ENCODE measurements around the gene STX16. TPM values are rescaled to one million over a fixed set of nuclear protein-coding genes. Genes with fewer than 3 reads are reported as not detected.
A peak's percentile ranks its signal among the peaks of the same experiment; 100 is the strongest.

Gene STX16
- total RNA-seq, 1 donor from 2014 or later: 50.4 TPM

- no peaks in the 10 kb centered on the region for H3K9me3 Mint-ChIP-seq (ENCODE audit: low read depth)
- H3K4me1 Mint-ChIP-seq (ENCODE audit: low read depth): no peaks in the 10 kb centered on the region
- H3K27me3 Mint-ChIP-seq (ENCODE audit: low read depth): no peaks in the 10 kb centered on the region
- no peak for TF ChIP-seq CTCF (IDR thresholded peaks at IDR 0.05)
- peaks cover 12% of the 10 kb centered on the region for H3K36me3 Mint-ChIP-seq (ENCODE audit: low read depth)
- no peak overlapping the region for H3K4me3 Mint-ChIP-seq (ENCODE audit: unreplicated experiment)
- no peak for DNase-seq (ENCODE audit: low spot score)
- H3K27ac Mint-ChIP-seq (ENCODE audit: unreplicated experiment): no peak overlapping the region
Observed at GRCh38 chr20:58682656-58683531, 31.8 kb downstream of the STX16 start.

- Mint-ChIP-seq H3K27me3 (ENCODE audit: low read depth) (no peaks in the 10 kb centered on the region), H3K9me3 (ENCODE audit: low read depth) (no peaks in the 10 kb centered on the region), H3K27ac (ENCODE audit: unreplicated experiment) (no peak overlapping the region), H3K4me3 (ENCODE audit: unreplicated experiment) (no peak overlapping the region), H3K36me3 (ENCODE audit: low read depth) (peaks cover 10% of the 10 kb centered on the region), H3K4me1 (ENCODE audit: low read depth) (peaks cover 9% of the 10 kb centered on the region)
- no peak for DNase-seq (ENCODE audit: low spot score)
- TF ChIP-seq CTCF (IDR thresholded peaks at IDR 0.05): no peak
Observed at GRCh38 chr20:58684291-58684690, 33.2 kb downstream of the STX16 start.

- no peaks in the 10 kb centered on the region for H3K9me3 Mint-ChIP-seq (ENCODE audit: low read depth)
- H3K4me1 Mint-ChIP-seq (ENCODE audit: low read depth): peaks cover 25% of the 10 kb centered on the region
- no peaks in the 10 kb centered on the region for H3K27me3 Mint-ChIP-seq (ENCODE audit: low read depth)
- peaks cover 1% of the 10 kb centered on the region for H3K36me3 Mint-ChIP-seq (ENCODE audit: low read depth)
- no peak overlapping the region for H3K4me3 Mint-ChIP-seq (ENCODE audit: unreplicated experiment)
- no peak for DNase-seq (ENCODE audit: low spot score)
- no peak for TF ChIP-seq CTCF (IDR thresholded peaks at IDR 0.05)
- no peak overlapping the region for H3K27ac Mint-ChIP-seq (ENCODE audit: unreplicated experiment)
Observed at GRCh38 chr20:58685988-58686387, 34.9 kb downstream of the STX16 start.

GRCh38 chr20:58688414-58688813 is 37.3 kb downstream of the STX16 start:
- Mint-ChIP-seq H3K4me3 (ENCODE audit: unreplicated experiment) (no peak overlapping the region), H3K4me1 (ENCODE audit: low read depth) (peaks cover 34% of the 10 kb centered on the region), H3K36me3 (ENCODE audit: low read depth) (peaks cover 1% of the 10 kb centered on the region), H3K27ac (ENCODE audit: unreplicated experiment) (no peak overlapping the region), H3K27me3 (ENCODE audit: low read depth) (no peaks in the 10 kb centered on the region), H3K9me3 (ENCODE audit: low read depth) (no peaks in the 10 kb centered on the region)
- no peak for TF ChIP-seq CTCF (IDR thresholded peaks at IDR 0.05)
- no peak for DNase-seq (ENCODE audit: low spot score)

- Mint-ChIP-seq H3K27ac (ENCODE audit: unreplicated experiment) (peak overlapping the region; percentile 18), H3K27me3 (ENCODE audit: low read depth) (no peaks in the 10 kb centered on the region), H3K4me3 (ENCODE audit: unreplicated experiment) (no peak overlapping the region), H3K9me3 (ENCODE audit: low read depth) (no peaks in the 10 kb centered on the region), H3K4me1 (ENCODE audit: low read depth) (peaks cover 38% of the 10 kb centered on the region), H3K36me3 (ENCODE audit: low read depth) (peaks cover 1% of the 10 kb centered on the region)
- no peak for DNase-seq (ENCODE audit: low spot score)
- TF ChIP-seq CTCF (IDR thresholded peaks at IDR 0.05): no peak
Observed at GRCh38 chr20:58688840-58689239, 37.8 kb downstream of the STX16 start.
